A673 (cell line): Measurements from ENCODE around the gene UAP1. TPM values are rescaled to one million over a fixed set of nuclear protein-coding genes. Genes with fewer than 3 reads are reported as not detected.
A peak's percentile ranks its signal among the peaks of the same experiment; 100 is the strongest.

ENCODE experiments used
- BruUV-seq: library from RNA; stranded (reverse); fragments of 400-500 nt; replicated peaks from 2 replicates; lab custom pipeline; 2021; lab: Mats Ljungman, UMichigan
- CTCF ChIA-PET: fragments of 300-600 bp; sonication (Branson Sonifier 250); formaldehyde crosslinking; loops from one replicate; lab custom pipeline; 2022; ENCODE audit warnings: antibody characterized with exemption; lab: Charles Lee
- POLR2A ChIA-PET: fragments of 300-600 bp; sonication (Branson Sonifier 250); formaldehyde crosslinking; loops from one replicate; lab custom pipeline; 2022; ENCODE audit warnings: antibody characterized with exemption; ENCODE audit not compliant: low non-redundant PET; lab: Charles Lee
- DNase-seq: peaks from one replicate; pipeline ENCODE4 v3.0.0-alpha.2; 2015; ENCODE audit warnings: low spot score
- H3K27ac ChIP-seq: fragments of 200-600 bp; sonication (generic); 2 replicates; pipeline ENCODE4 v1.5.1; 2016; ENCODE audit warnings: mixed run types, low read depth, mild to moderate bottlenecking, mixed read lengths, antibody characterized with exemption, low read length; ENCODE audit not compliant: poor library complexity, severe bottlenecking
- H3K27me3 ChIP-seq: fragments of 200-600 bp; sonication (generic); replicated peaks from 2 replicates; pipeline ENCODE4 v1.6.1; 2017; ENCODE audit warnings: mixed run types, low read depth, mild to moderate bottlenecking, mixed read lengths, antibody characterized with exemption, low read length; ENCODE audit not compliant: insufficient read depth, poor library complexity
- H3K36me3 ChIP-seq: fragments of 200-600 bp; sonication (generic); 2 replicates; pipeline ENCODE4 v1.6.1; 2016; ENCODE audit warnings: mixed run types, mild to moderate bottlenecking, mixed read lengths, antibody characterized with exemption, low read length; ENCODE audit not compliant: insufficient read depth, poor library complexity, severe bottlenecking
- H3K4me1 ChIP-seq: fragments of 200-600 bp; sonication (generic); 2 replicates; pipeline ENCODE4 v1.6.1; 2017; ENCODE audit warnings: mixed run types, mild to moderate bottlenecking, mixed read lengths, antibody characterized with exemption, low read length; ENCODE audit not compliant: insufficient read depth, poor library complexity, severe bottlenecking
- H3K4me3 ChIP-seq: fragments of 200-600 bp; sonication (generic); 2 replicates; pipeline ENCODE4 v1.5.1; 2016; ENCODE audit warnings: low read depth, mixed run types, mild to moderate bottlenecking, mixed read lengths, low read length; ENCODE audit not compliant: poor library complexity, severe bottlenecking
- H3K9me3 ChIP-seq: fragments of 200-600 bp; sonication (generic); 2 replicates; pipeline ENCODE4 v1.6.1; 2016; ENCODE audit warnings: mixed run types, low read depth, mild to moderate bottlenecking, mixed read lengths, antibody characterized with exemption, low read length; ENCODE audit not compliant: poor library complexity, severe bottlenecking
- CTCF ChIP-seq: fragments of 300-800, 200-600 bp; sonication (generic); conservative IDR thresholded peaks from 2 replicates; pipeline ENCODE4 v1.5.1; 2017; ENCODE audit warnings: low read depth, mild to moderate bottlenecking, antibody characterized with exemption, low read length, moderate library complexity, mixed read lengths
- EZH2 ChIP-seq: fragments of 200-600 bp; sonication (generic); IDR thresholded peaks from 2 replicates; pipeline ENCODE4 v1.6.1; 2017; ENCODE audit warnings: borderline replicate concordance, low read depth, mild to moderate bottlenecking, mixed read lengths, antibody characterized with exemption, low read length; ENCODE audit not compliant: poor library complexity, severe bottlenecking
- intact Hi-C: fragments of 100-400 bp; cut with micrococcal nuclease; formaldehyde crosslinking; loops from one replicate; pipeline ENCODE4 v1.10.0; 2022; ENCODE audit not compliant: unreplicated experiment
- total RNA-seq: library from RNA; stranded (reverse); gene quantifications from 2 replicates; pipeline ENCODE4 v1.2.3, GENCODE V29; 2021

UAP1 gene
- total RNA-seq, 1 experiment from 2014 or later: 152 TPM

- BruUV-seq: TSS peak; percentile 80
- intact Hi-C loops: loop anchor here (2.0 kb wide), 1 partner anchor 30 kb away; no protein-coding TSS in a partner anchor
- TF ChIP-seq EZH2: no peak
- no peak for TF ChIP-seq CTCF
- H3K36me3 ChIP-seq: no peaks in the 10 kb centered on the region
- H3K27me3 ChIP-seq: no peaks in the 10 kb centered on the region
- POLR2A ChIA-PET: interaction anchor here (0.6 to 1.2 kb wide), 4 partner anchors 27 to 1532 kb away, joined by 3 to 4 read pairs (median 4); no protein-coding TSS in a partner anchor
- H3K4me3 ChIP-seq: peak overlapping the region; percentile 71
- CTCF ChIA-PET: interaction anchor here (1.3 kb wide), 1 partner anchor 30 kb away, joined by 5 read pairs; no protein-coding TSS in a partner anchor
- no peaks in the 10 kb centered on the region for H3K9me3 ChIP-seq
- peak; percentile 42 for DNase-seq
- peak overlapping the region; percentile 89 for H3K27ac ChIP-seq
- H3K4me1 ChIP-seq: peaks cover 47% of the 10 kb centered on the region
Measured at GRCh38 chr1:162632698-162633080, 71.2 kb downstream of the UAP1 start.

- no peak; the same call in 1 of the 2 replicates for TF ChIP-seq CTCF
- no peak for TF ChIP-seq EZH2
- Histone ChIP-seq H3K4me1 (peaks cover 44% of the 10 kb centered on the region), H3K9me3 (no peaks in the 10 kb centered on the region), H3K27me3 (no peaks in the 10 kb centered on the region), H3K36me3 (no peaks in the 10 kb centered on the region), H3K27ac (peak overlapping the region; percentile 89), H3K4me3 (peak overlapping the region; percentile 71)
- peak; percentile 57 for DNase-seq
- no TSS peak for BruUV-seq
- intact Hi-C loops: loop anchor here (2.0 kb wide), 1 partner anchor 30 kb away; no protein-coding TSS in a partner anchor
- ChIA-PET CTCF (interaction anchor here (1.3 kb wide), 1 partner anchor 30 kb away, joined by 5 read pairs; no protein-coding TSS in a partner anchor), POLR2A (interaction anchor here (0.7 kb wide), 1 partner anchor 26 kb away, joined by 3 read pairs; no protein-coding TSS in a partner anchor)
Measured at GRCh38 chr1:162633081-162633762, 71.7 kb downstream of the UAP1 start.

- Histone ChIP-seq H3K27ac (peak overlapping the region; percentile 89), H3K4me1 (peaks cover 26% of the 10 kb centered on the region), H3K27me3 (no peaks in the 10 kb centered on the region), H3K4me3 (peak overlapping the region; percentile 71), H3K36me3 (peaks cover 5% of the 10 kb centered on the region), H3K9me3 (no peaks in the 10 kb centered on the region)
- no peak for TF ChIP-seq CTCF
- TF ChIP-seq EZH2: no peak
- no peak for DNase-seq
- no TSS peak for BruUV-seq
- ChIA-PET CTCF (no interaction called here), POLR2A (no interaction called here)
- intact Hi-C loops: no loop called here
Measured at GRCh38 chr1:162635418-162635817, 73.9 kb downstream of the UAP1 start.
